PC-9 (cell line): ENCODE measurements around the gene TP53TG5.

Experiments used
- EZH2 ChIP-seq: fragments of 200-600 bp; sonication (generic); IDR thresholded peaks from 2 replicates; pipeline ENCODE4 v1.8.0; 2017; ENCODE audit warnings: antibody characterized with exemption, low read depth
- TF ChIP-seq, protein P1 (sequence below): fragments of 200-600 bp; sonication (generic); conservative IDR thresholded peaks from 2 replicates; pipeline ENCODE4 v1.6.1; 2017; ENCODE audit warnings: mixed run types, antibody characterized with exemption, mild to moderate bottlenecking, moderate library complexity

DNA sequence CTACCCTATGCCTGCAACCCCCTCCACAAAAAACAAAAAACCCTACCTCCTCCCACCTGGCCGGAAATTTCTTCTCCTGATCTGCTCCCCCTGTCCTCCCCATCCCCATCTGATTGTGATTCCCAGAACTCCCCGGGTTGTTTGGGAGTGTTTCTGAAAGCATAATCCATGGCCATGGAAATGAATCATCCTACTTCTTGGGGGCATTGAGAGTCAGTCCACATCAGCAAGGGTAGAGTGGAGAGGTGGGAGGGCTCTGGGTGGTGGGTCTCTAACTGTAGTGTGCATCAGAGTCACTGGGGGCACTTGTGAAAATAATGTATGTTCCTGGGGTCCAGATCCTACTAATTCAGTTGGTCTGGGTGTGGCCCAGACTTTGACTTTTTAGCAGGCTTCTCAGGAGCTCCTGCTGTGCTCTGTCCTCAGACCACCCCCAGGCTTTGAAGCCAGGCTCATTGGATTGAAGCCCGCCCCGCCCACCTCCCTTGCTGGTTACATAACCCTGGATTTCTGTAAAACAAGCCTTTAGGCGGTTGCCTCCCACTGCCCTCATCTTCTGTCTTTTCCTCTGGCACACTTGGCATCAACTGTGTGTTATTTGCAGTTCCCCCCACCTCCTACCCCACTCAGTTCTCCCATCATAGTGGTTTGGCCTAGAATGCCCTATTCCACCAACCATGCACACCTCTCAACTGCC is 48.3 kb upstream of the TP53TG5 start:
- TF ChIP-seq, protein P1, sequence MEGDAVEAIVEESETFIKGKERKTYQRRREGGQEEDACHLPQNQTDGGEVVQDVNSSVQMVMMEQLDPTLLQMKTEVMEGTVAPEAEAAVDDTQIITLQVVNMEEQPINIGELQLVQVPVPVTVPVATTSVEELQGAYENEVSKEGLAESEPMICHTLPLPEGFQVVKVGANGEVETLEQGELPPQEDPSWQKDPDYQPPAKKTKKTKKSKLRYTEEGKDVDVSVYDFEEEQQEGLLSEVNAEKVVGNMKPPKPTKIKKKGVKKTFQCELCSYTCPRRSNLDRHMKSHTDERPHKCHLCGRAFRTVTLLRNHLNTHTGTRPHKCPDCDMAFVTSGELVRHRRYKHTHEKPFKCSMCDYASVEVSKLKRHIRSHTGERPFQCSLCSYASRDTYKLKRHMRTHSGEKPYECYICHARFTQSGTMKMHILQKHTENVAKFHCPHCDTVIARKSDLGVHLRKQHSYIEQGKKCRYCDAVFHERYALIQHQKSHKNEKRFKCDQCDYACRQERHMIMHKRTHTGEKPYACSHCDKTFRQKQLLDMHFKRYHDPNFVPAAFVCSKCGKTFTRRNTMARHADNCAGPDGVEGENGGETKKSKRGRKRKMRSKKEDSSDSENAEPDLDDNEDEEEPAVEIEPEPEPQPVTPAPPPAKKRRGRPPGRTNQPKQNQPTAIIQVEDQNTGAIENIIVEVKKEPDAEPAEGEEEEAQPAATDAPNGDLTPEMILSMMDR: no peak
- TF ChIP-seq EZH2: no peak
